OCI-LY1 (cell line): ENCODE data around the gene FNIP2.
"Not testable (repeated sequence)": the region's sequence is repeated elsewhere in the genome, so short reads cannot be mapped to it uniquely, and the experiment has no call there.

Source experiments
- H2AFZ ChIP-seq: fragments of 200-600 bp; sonication (generic), shearing (Covaris generic); 2 replicates; pipeline ENCODE4 v1.6.0; 2014; ENCODE audit warnings: antibody characterized with exemption, mild to moderate bottlenecking, low read length
- H3F3A ChIP-seq: fragments of 200-600 bp; sonication (generic), shearing (Covaris generic); 2 replicates; pipeline ENCODE4 v1.6.0; 2014; ENCODE audit warnings: mild to moderate bottlenecking, antibody characterized with exemption, low read length, moderate library complexity; ENCODE audit not compliant: insufficient read depth
- H3K27ac ChIP-seq: fragments of 200-600 bp; sonication (generic); 2 replicates; pipeline ENCODE4 v1.5.1; 2014; ENCODE audit warnings: low read length, mixed run types, mild to moderate bottlenecking, low read depth; ENCODE audit not compliant: poor library complexity, severe bottlenecking
- H3K27me3 ChIP-seq: fragments of 200-600 bp; sonication (generic); 2 replicates; pipeline ENCODE4 v1.6.0; 2014; ENCODE audit warnings: antibody characterized with exemption, mild to moderate bottlenecking, low read length, moderate library complexity; ENCODE audit not compliant: insufficient read depth
- H3K36me3 ChIP-seq: fragments of 200-600 bp; sonication (generic); 2 replicates; pipeline ENCODE4 v1.6.1; 2014; ENCODE audit warnings: mild to moderate bottlenecking, antibody characterized with exemption, low read length, moderate library complexity, mixed read lengths; ENCODE audit not compliant: insufficient read depth
- H3K4me1 ChIP-seq: fragments of 200-600 bp; sonication (generic); 2 replicates; pipeline ENCODE4 v1.5.1; 2014; ENCODE audit warnings: mild to moderate bottlenecking, low read length, moderate library complexity; ENCODE audit not compliant: insufficient read depth, severe bottlenecking
- H3K4me2 ChIP-seq: fragments of 200-600 bp; sonication (generic), shearing (Covaris generic); 2 replicates; pipeline ENCODE4 v1.6.1; 2014; ENCODE audit warnings: low read length
- H3K4me3 ChIP-seq: fragments of 200-600 bp; sonication (generic); 2 replicates; pipeline ENCODE4 v1.5.1; 2014; ENCODE audit warnings: low read length, low read depth, mild to moderate bottlenecking, mixed read lengths; ENCODE audit not compliant: poor library complexity, severe bottlenecking
- H3K79me2 ChIP-seq: fragments of 200-600 bp; shearing (Covaris generic); 2 replicates; pipeline ENCODE4 v1.6.1; 2016; ENCODE audit warnings: mixed run types, low read length, mixed read lengths; ENCODE audit not compliant: insufficient read depth
- H3K9ac ChIP-seq: fragments of 200-600 bp; sonication (generic), shearing (Covaris generic); 2 replicates; pipeline ENCODE4 v1.6.1; 2014; ENCODE audit warnings: mild to moderate bottlenecking, low read length, mixed read lengths
- H3K9me2 ChIP-seq: fragments of 200-600 bp; sonication (generic), shearing (Covaris generic); 2 replicates; pipeline ENCODE4 v1.6.1; 2014; ENCODE audit warnings: low read depth, mild to moderate bottlenecking, low read length, mixed read lengths
- H3K9me3 ChIP-seq: fragments of 200-600 bp; shearing (Covaris generic); 2 replicates; pipeline ENCODE4 v1.6.1; 2014; ENCODE audit warnings: low read length, mixed read lengths
- H4K20me1 ChIP-seq: fragments of 200-600 bp; sonication (generic), shearing (Covaris generic); 2 replicates; pipeline ENCODE4 v1.6.0; 2016; ENCODE audit warnings: mild to moderate bottlenecking, low read length; ENCODE audit not compliant: insufficient read depth
- EZH2 ChIP-seq: fragments of 200-600 bp; sonication (generic), shearing (Covaris generic); IDR thresholded peaks from 2 replicates; pipeline ENCODE4 v1.8.0; 2017; ENCODE audit warnings: borderline replicate concordance, mixed run types, mild to moderate bottlenecking, antibody characterized with exemption, low read length, moderate library complexity, mixed read lengths
- TF ChIP-seq, protein P1 (sequence below): fragments of 200-600 bp; sonication (generic), shearing (Covaris generic); IDR thresholded peaks from 2 replicates; pipeline ENCODE4 v1.5.1; 2017; ENCODE audit warnings: mild to moderate bottlenecking, antibody characterized with exemption, low read length, moderate library complexity, mixed read lengths

Gene FNIP2

DNA sequence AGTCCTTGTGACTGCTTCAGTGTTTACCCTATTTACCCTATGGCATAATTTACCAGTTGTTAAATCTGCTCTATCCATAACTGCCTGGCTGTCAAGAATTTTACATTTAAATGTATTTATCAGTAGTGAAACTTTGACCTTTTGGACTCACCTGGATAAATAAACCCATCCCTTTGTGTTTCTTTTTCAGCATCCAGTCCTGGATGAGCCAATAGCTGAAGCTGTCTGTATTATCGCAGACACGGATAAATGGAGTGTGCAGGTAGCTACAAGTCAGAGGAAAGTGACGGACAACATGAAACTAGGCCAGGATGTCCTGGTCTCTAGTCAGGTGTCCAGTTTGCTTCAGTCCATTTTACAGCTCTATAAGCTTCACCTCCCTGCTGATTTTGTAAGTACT is 122.4 kb downstream of the FNIP2 start:
- H3K4me2 ChIP-seq = no peak overlapping the region
- H3K4me1 ChIP-seq = peaks cover 6% of the 10 kb centered on the region
- no peaks in the 10 kb centered on the region for H3K9me3 ChIP-seq
- H4K20me1 ChIP-seq = no peaks in the 10 kb centered on the region
- H3K27me3 ChIP-seq = no peaks in the 10 kb centered on the region
- no peaks in the 10 kb centered on the region for H3K9me2 ChIP-seq
- no peaks in the 10 kb centered on the region for H3K79me2 ChIP-seq
- no peak overlapping the region for H3K27ac ChIP-seq
- no peak overlapping the region for H2AFZ ChIP-seq
- H3F3A ChIP-seq = no peaks in the 10 kb centered on the region
- no peak overlapping the region for H3K4me3 ChIP-seq
- H3K9ac ChIP-seq = no peak overlapping the region
- no peaks in the 10 kb centered on the region for H3K36me3 ChIP-seq
- TF ChIP-seq, protein P1, sequence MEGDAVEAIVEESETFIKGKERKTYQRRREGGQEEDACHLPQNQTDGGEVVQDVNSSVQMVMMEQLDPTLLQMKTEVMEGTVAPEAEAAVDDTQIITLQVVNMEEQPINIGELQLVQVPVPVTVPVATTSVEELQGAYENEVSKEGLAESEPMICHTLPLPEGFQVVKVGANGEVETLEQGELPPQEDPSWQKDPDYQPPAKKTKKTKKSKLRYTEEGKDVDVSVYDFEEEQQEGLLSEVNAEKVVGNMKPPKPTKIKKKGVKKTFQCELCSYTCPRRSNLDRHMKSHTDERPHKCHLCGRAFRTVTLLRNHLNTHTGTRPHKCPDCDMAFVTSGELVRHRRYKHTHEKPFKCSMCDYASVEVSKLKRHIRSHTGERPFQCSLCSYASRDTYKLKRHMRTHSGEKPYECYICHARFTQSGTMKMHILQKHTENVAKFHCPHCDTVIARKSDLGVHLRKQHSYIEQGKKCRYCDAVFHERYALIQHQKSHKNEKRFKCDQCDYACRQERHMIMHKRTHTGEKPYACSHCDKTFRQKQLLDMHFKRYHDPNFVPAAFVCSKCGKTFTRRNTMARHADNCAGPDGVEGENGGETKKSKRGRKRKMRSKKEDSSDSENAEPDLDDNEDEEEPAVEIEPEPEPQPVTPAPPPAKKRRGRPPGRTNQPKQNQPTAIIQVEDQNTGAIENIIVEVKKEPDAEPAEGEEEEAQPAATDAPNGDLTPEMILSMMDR = no peak
- TF ChIP-seq EZH2 = no peak

DNA sequence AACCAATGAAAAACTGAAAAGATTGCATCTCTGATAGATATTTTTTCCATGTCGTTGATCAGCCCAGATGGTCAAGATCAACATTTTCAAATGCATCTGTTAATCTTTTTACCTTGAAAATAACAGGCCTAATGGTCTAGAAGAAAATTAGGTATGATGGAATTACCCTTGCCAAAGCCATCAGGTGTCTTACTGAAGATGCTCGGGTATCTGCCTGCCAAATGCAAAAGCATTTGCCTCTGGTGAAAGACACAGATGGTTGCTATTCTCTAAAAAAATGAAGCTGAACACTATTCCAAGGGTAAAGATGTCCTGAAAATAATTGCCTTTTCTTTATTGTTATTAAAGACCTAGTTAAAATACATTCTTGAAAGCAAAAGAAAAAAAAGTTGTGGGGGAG is 126.0 kb downstream of the FNIP2 start:
- Histone ChIP-seq H3K9ac (no peak overlapping the region), H3K36me3 (no peaks in the 10 kb centered on the region), H4K20me1 (no peaks in the 10 kb centered on the region), H3K9me3 (no peaks in the 10 kb centered on the region), H3K4me3 (no peak overlapping the region), H2AFZ (no peak overlapping the region), H3F3A (no peaks in the 10 kb centered on the region), H3K4me1 (peaks cover 10% of the 10 kb centered on the region), H3K27ac (no peak overlapping the region), H3K27me3 (no peaks in the 10 kb centered on the region), H3K9me2 (no peaks in the 10 kb centered on the region), H3K4me2 (no peak overlapping the region), H3K79me2 (no peaks in the 10 kb centered on the region)
- TF ChIP-seq EZH2 = no peak
- TF ChIP-seq, protein P1 = no peak

DNA sequence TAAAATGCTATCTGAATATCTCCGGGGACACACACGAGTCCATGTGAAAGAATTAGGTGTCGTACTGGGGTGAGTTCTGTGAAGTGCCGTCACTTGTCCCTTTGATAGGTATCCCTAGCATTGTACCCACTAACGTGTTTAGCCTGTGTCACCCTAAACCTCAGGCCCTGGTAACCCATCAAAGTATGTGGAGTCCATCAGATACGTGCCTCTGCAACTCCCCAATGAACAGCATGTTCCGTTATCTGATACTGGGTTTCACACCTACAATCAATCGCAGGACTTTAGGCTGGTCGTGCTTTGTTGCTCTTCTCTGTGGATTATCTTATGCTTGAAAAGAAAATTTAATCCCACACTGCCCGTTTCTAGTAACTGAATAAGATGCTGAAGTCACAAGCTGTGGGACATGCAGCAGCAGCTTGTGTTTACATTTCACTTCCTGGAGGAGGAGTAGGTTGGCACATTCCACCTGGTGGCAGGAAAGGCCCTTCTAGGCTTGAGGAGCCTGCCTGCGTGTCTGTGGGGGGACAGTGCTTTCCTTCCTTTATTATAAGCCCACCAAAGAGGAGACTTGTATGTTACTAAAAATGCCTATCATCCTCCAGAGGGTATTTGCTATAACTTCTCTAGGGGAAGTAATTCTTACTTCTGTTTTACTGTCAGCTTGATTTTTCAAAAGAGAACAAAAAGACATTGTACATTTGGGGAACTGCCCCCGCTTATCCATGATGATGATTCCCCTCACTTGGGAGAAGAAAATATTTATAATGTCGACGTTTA is 127.2 kb downstream of the FNIP2 start:
- Histone ChIP-seq H3K9me2 (no peaks in the 10 kb centered on the region), H3K27ac (peak overlapping the region; percentile 2), H3K9ac (no peak overlapping the region), H3K4me2 (no peak overlapping the region), H3K4me3 (no peak overlapping the region), H3K79me2 (no peaks in the 10 kb centered on the region), H3K36me3 (no peaks in the 10 kb centered on the region), H4K20me1 (no peaks in the 10 kb centered on the region), H3K4me1 (peaks cover 10% of the 10 kb centered on the region), H2AFZ (0 out of 2 replicates have a peak overlapping the region, but pooled peaks have one; percentile 19), H3K27me3 (no peaks in the 10 kb centered on the region), H3K9me3 (no peaks in the 10 kb centered on the region), H3F3A (no peaks in the 10 kb centered on the region)
- TF ChIP-seq, protein P1 = no peak
- no peak for TF ChIP-seq EZH2

DNA sequence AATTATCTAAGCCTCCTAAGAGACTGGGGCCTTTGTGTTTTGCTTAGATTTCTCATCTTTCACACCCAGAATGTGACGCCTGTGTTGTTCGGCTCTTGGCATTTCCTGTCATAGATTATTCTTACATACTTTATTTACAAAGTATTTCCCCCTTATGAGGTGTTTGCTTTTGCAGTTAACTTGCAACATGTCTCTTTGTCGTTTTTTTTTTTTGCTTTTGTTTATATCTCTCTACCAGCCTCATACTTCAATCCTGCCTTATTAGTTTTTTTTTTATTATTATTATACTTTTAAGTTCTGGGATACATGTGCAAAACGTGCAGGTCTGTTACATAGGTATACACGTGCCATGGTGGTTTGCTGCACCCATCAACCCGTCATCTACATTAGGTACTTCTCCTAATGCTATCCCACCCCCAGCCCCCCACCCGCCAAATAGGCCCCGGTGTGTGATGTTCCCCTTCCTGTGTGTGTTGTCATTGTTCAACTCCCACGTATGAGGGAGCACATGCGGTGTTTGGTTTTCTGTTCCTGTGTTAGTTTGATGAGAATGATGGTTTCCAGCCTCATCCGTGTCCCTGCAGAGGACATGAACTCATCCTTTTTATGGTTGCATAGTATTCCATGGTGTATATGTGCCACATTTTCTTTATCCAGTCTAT is 127.9 kb downstream of the FNIP2 start:
- H3K9ac ChIP-seq, H3F3A ChIP-seq, H3K4me1 ChIP-seq, H3K79me2 ChIP-seq, H3K9me3 ChIP-seq, H3K27me3 ChIP-seq, H3K4me2 ChIP-seq, H3K4me3 ChIP-seq, H4K20me1 ChIP-seq, H3K9me2 ChIP-seq, H3K36me3 ChIP-seq: not testable (repeated sequence)
- 0 out of 2 replicates have a peak overlapping the region, but pooled peaks have one; percentile 19 for H2AFZ ChIP-seq
- H3K27ac ChIP-seq = peak overlapping the region; percentile 2

DNA sequence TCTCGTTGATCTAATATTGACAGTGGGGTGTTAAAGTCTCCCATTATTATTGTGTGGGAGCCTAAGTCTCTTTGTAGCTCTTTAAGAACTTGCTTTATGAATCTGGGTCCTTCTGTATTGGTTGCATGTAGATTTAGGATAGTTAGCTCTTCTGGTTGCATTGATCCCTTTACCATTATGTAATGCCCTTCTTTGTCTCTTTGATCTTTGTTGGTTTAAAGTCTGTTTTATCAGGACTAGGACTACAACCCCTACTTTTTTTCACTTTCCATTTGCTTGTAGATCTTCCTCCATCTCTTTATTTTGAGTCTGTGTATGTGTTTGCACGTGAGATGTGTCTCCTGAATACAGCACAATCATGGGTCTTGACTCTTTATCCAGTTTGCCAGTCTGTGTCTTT is 131.6 kb downstream of the FNIP2 start:
- H3K9me3 ChIP-seq, H2AFZ ChIP-seq, H3K36me3 ChIP-seq, H4K20me1 ChIP-seq, H3K9ac ChIP-seq, H3K79me2 ChIP-seq, H3K27ac ChIP-seq, H3K27me3 ChIP-seq, H3K4me2 ChIP-seq, H3K9me2 ChIP-seq, H3K4me3 ChIP-seq, H3F3A ChIP-seq: not testable (repeated sequence)
- peaks cover 44% of the 10 kb centered on the region for H3K4me1 ChIP-seq
